ENCODE results near the gene REEP6.

The REEP6 gene

GRCh38 chr19:1466018-1466460, 24.9 kb upstream of the REEP6 start:
- Histone ChIP-seq H3F3A (ENCODE audit: insufficient read depth) (no peaks in the 10 kb centered on the region), H3K27ac (ENCODE audit: low read depth, low read length) (no peak overlapping the region), H3K9me2 (replicated peaks; ENCODE audit: insufficient read depth, low read length) (no peaks in the 10 kb centered on the region), H4K20me1 (ENCODE audit: low read depth, low read length) (no peaks in the 10 kb centered on the region; the same call in 1 of the 2 replicates), H2AFZ (ENCODE audit: low read depth, low read length, severe bottlenecking) (no peak overlapping the region), H3K9me3 (ENCODE audit: insufficient read depth, low read length) (no peaks in the 10 kb centered on the region), H3K27me3 (ENCODE audit: low read length) (no peaks in the 10 kb centered on the region), H3K9ac (ENCODE audit: low read length) (no peak overlapping the region), H3K4me3 (ENCODE audit: insufficient read depth, low read length, poor library complexity, severe bottlenecking) (no peak overlapping the region), H3K79me2 (ENCODE audit: insufficient read depth, low read length) (no peaks in the 10 kb centered on the region), H3K36me3 (ENCODE audit: low read length) (no peaks in the 10 kb centered on the region), H3K4me2 (ENCODE audit: low read depth, low read length, poor library complexity, severe bottlenecking) (no peak overlapping the region)
- TF ChIP-seq, protein P1, sequence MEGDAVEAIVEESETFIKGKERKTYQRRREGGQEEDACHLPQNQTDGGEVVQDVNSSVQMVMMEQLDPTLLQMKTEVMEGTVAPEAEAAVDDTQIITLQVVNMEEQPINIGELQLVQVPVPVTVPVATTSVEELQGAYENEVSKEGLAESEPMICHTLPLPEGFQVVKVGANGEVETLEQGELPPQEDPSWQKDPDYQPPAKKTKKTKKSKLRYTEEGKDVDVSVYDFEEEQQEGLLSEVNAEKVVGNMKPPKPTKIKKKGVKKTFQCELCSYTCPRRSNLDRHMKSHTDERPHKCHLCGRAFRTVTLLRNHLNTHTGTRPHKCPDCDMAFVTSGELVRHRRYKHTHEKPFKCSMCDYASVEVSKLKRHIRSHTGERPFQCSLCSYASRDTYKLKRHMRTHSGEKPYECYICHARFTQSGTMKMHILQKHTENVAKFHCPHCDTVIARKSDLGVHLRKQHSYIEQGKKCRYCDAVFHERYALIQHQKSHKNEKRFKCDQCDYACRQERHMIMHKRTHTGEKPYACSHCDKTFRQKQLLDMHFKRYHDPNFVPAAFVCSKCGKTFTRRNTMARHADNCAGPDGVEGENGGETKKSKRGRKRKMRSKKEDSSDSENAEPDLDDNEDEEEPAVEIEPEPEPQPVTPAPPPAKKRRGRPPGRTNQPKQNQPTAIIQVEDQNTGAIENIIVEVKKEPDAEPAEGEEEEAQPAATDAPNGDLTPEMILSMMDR (IDR thresholded peaks at IDR 0.05; ENCODE audit: insufficient read depth, low read length, poor library complexity, severe bottlenecking): no peak
- TF ChIP-seq EZH2phosphoT487 (conservative IDR thresholded peaks at IDR 0.05; ENCODE audit: low read length): no peak

GRCh38 chr19:1466461-1467214, 24.3 kb upstream of the REEP6 start:
- Histone ChIP-seq H3K4me2 (ENCODE audit: low read depth, low read length, poor library complexity, severe bottlenecking) (no peak overlapping the region), H3K36me3 (ENCODE audit: low read length) (no peaks in the 10 kb centered on the region)

DNA sequence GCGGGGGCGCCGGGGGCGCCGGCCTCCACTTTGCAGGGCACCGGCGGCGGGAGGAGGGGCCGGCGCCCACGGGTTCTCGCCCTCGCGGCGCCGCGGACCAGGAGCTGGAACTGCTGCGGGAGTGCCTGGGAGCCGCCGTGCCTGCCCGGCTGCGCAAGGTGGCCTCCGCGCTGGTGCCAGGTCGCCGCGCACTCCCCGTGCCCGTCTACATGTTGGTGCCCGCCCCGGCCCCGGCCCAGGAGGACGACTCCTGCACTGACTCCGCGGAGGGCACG, 23.8 kb upstream of the REEP6 start:
- Histone ChIP-seq H3F3A (ENCODE audit: insufficient read depth) (no peaks in the 10 kb centered on the region), H3K27me3 (ENCODE audit: low read length) (no peaks in the 10 kb centered on the region), H3K4me3 (ENCODE audit: insufficient read depth, low read length, poor library complexity, severe bottlenecking) (no peak overlapping the region), H3K27ac (ENCODE audit: low read depth, low read length) (no peak overlapping the region), H2AFZ (ENCODE audit: low read depth, low read length, severe bottlenecking) (no peak overlapping the region), H4K20me1 (ENCODE audit: low read depth, low read length) (no peaks in the 10 kb centered on the region; the same call in 1 of the 2 replicates), H3K36me3 (ENCODE audit: low read length) (no peaks in the 10 kb centered on the region), H3K9ac (ENCODE audit: low read length) (no peak overlapping the region), H3K4me2 (ENCODE audit: low read depth, low read length, poor library complexity, severe bottlenecking) (no peak overlapping the region), H3K9me2 (replicated peaks; ENCODE audit: insufficient read depth, low read length) (no peaks in the 10 kb centered on the region), H3K79me2 (ENCODE audit: insufficient read depth, low read length) (no peaks in the 10 kb centered on the region), H3K9me3 (ENCODE audit: insufficient read depth, low read length) (no peaks in the 10 kb centered on the region)
- TF ChIP-seq EZH2phosphoT487 (conservative IDR thresholded peaks at IDR 0.05; ENCODE audit: low read length): no peak
- TF ChIP-seq, protein P1 (IDR thresholded peaks at IDR 0.05; ENCODE audit: insufficient read depth, low read length, poor library complexity, severe bottlenecking): no peak

More at GRCh38 chr19:1466461-1467214, 24.3 kb upstream of the REEP6 start:
- Histone ChIP-seq H3K79me2 (ENCODE audit: insufficient read depth, low read length) (no peaks in the 10 kb centered on the region), H3K4me3 (ENCODE audit: insufficient read depth, low read length, poor library complexity, severe bottlenecking) (no peak overlapping the region), H2AFZ (ENCODE audit: low read depth, low read length, severe bottlenecking) (no peak overlapping the region), H3K9me2 (replicated peaks; ENCODE audit: insufficient read depth, low read length) (no peaks in the 10 kb centered on the region), H4K20me1 (ENCODE audit: low read depth, low read length) (no peaks in the 10 kb centered on the region; the same call in 1 of the 2 replicates), H3K9me3 (ENCODE audit: insufficient read depth, low read length) (no peaks in the 10 kb centered on the region), H3K9ac (ENCODE audit: low read length) (no peak overlapping the region), H3K27ac (ENCODE audit: low read depth, low read length) (no peak overlapping the region), H3K27me3 (ENCODE audit: low read length) (no peaks in the 10 kb centered on the region), H3F3A (ENCODE audit: insufficient read depth) (no peaks in the 10 kb centered on the region)
- TF ChIP-seq EZH2phosphoT487 (conservative IDR thresholded peaks at IDR 0.05; ENCODE audit: low read length): no peak
- TF ChIP-seq, protein P1 (IDR thresholded peaks at IDR 0.05; ENCODE audit: insufficient read depth, low read length, poor library complexity, severe bottlenecking): no peak

Data from SU-DHL-6 (cell line).